Type B pancreatic cell (in vitro differentiated cells): Measurements from ENCODE around the gene NPAS3. TPM values are rescaled to one million over a fixed set of nuclear protein-coding genes. Genes with fewer than 3 reads are reported as not detected.

Source experiments
- DNase-seq: peaks from one replicate; pipeline ENCODE4 v3.0.0; 2021; ENCODE audit warnings: mixed read lengths; ENCODE audit not compliant: unreplicated experiment; ENCODE audit errors: extremely low spot score
- H3K27ac Mint-ChIP-seq: 2 replicates; pipeline ENCODE4 v1.8.0; 2021; ENCODE audit warnings: mild to moderate bottlenecking, mixed read lengths
- H3K27me3 Mint-ChIP-seq: 2 replicates; pipeline ENCODE4 v1.8.0; 2021; ENCODE audit warnings: mixed read lengths
- H3K36me3 Mint-ChIP-seq: 2 replicates; pipeline ENCODE4 v1.8.0; 2021; ENCODE audit warnings: mixed read lengths
- H3K4me1 Mint-ChIP-seq: one replicate; pipeline ENCODE4 v1.8.0; 2021; ENCODE audit warnings: mixed read lengths; ENCODE audit not compliant: unreplicated experiment
- H3K4me3 Mint-ChIP-seq: 2 replicates; pipeline ENCODE4 v1.8.0; 2021; ENCODE audit warnings: mild to moderate bottlenecking, mixed read lengths
- H3K9me3 Mint-ChIP-seq: 2 replicates; pipeline ENCODE4 v1.8.0; 2021; ENCODE audit warnings: mixed read lengths
- CTCF ChIP-seq: fragments of 200-600 bp; sonication (generic); conservative IDR thresholded peaks from 2 replicates; pipeline ENCODE4 v1.5.0; 2021; ENCODE audit warnings: antibody characterized with exemption, mild to moderate bottlenecking
- total RNA-seq: library from RNA; stranded (reverse); gene quantifications from 2 replicates; pipeline ENCODE4 v1.2.1, GENCODE V29; 2021; ENCODE audit warnings: low replicate concordance

The NPAS3 gene
- total RNA-seq, 1 donor from 2014 or later = 8.7 TPM

GRCh38 chr14:33685698-33686097 is 747.0 kb downstream of the NPAS3 start:
- Mint-ChIP-seq H3K36me3 (no peaks in the 10 kb centered on the region), H3K9me3 (peaks cover 4% of the 10 kb centered on the region), H3K4me3 (no peak overlapping the region), H3K4me1 (peaks cover 6% of the 10 kb centered on the region), H3K27me3 (peaks cover 44% of the 10 kb centered on the region), H3K27ac (no peak overlapping the region)
- no peak for DNase-seq
- TF ChIP-seq CTCF = no peak

GRCh38 chr14:33686218-33686617 is 747.5 kb downstream of the NPAS3 start:
- DNase-seq = no peak
- TF ChIP-seq CTCF = no peak
- Mint-ChIP-seq H3K4me1 (peaks cover 6% of the 10 kb centered on the region), H3K9me3 (peaks cover 4% of the 10 kb centered on the region), H3K27me3 (peaks cover 44% of the 10 kb centered on the region), H3K27ac (no peak overlapping the region), H3K36me3 (no peaks in the 10 kb centered on the region), H3K4me3 (no peak overlapping the region)

DNA sequence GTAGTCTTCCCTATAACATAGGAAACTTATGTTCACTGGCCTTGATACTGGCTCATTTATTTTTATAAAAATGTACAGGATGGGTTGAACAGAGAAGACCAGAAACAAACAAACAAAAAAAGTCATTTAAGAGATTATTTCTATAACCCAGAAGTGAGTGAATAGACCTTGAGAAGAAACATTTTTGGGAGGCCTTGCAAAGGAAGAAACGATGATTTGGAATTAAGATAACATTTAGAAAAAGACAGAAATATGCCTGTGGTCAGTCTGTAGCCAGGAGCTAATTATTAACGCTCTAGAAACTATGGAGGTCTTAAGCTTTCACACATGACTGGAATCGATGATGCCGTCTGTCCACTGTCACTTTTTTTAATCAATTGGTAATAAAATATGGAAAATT is 748.2 kb downstream of the NPAS3 start:
- Mint-ChIP-seq H3K36me3 (no peaks in the 10 kb centered on the region), H3K27me3 (peaks cover 46% of the 10 kb centered on the region), H3K9me3 (peaks cover 4% of the 10 kb centered on the region), H3K4me1 (peaks cover 6% of the 10 kb centered on the region), H3K4me3 (no peak overlapping the region), H3K27ac (no peak overlapping the region)
- TF ChIP-seq CTCF = no peak
- DNase-seq = no peak

DNA sequence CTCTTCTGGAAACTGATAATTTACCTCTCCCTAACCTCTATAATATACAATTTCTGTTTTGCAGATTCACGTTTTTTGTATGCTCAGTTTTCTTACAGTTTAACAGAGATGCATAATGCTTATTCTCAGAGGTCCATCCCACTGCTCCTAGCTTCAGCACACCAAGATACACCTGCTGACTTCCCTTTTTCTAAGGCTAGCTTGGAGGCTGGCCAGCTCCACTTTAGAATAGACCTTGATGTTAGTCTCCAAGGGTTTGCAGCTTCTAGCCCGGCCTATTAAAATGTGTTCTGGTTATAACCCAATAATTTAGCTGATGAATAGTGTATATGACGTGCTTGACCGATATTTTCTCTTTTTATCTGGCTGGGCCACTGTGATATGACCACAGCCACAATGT is 751.0 kb downstream of the NPAS3 start:
- no peaks in the 10 kb centered on the region for H3K36me3 Mint-ChIP-seq
- no peak overlapping the region for H3K27ac Mint-ChIP-seq
- H3K4me3 Mint-ChIP-seq = no peak overlapping the region
- peaks cover 7% of the 10 kb centered on the region for H3K4me1 Mint-ChIP-seq
- peaks cover 54% of the 10 kb centered on the region for H3K27me3 Mint-ChIP-seq
- no peak for TF ChIP-seq CTCF
- DNase-seq = no peak
- peaks cover 4% of the 10 kb centered on the region for H3K9me3 Mint-ChIP-seq

DNA sequence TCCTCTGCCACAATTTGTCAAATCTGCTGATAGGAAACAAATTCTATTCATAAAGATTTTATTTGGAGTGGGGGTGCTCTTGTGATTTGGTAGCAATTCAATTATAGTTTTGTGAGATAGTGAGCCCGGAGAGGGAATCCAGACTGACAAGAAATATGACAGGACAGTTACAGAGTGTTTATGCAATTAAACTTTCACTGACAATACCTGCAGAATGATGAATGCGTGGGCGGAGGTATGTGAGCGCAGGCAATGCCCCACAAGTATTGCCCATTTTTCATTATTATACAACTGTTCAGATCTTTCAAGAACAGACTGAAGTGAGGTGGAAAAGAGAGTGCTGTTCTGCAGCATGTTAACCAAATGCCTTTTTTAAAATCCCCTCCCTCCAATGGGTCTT is 753.2 kb downstream of the NPAS3 start:
- H3K27me3 Mint-ChIP-seq = peaks cover 45% of the 10 kb centered on the region
- DNase-seq = no peak
- no peaks in the 10 kb centered on the region for H3K36me3 Mint-ChIP-seq
- no peak overlapping the region for H3K27ac Mint-ChIP-seq
- no peak overlapping the region for H3K4me3 Mint-ChIP-seq
- no peaks in the 10 kb centered on the region for H3K9me3 Mint-ChIP-seq
- TF ChIP-seq CTCF = no peak
- H3K4me1 Mint-ChIP-seq = peaks cover 7% of the 10 kb centered on the region

DNA sequence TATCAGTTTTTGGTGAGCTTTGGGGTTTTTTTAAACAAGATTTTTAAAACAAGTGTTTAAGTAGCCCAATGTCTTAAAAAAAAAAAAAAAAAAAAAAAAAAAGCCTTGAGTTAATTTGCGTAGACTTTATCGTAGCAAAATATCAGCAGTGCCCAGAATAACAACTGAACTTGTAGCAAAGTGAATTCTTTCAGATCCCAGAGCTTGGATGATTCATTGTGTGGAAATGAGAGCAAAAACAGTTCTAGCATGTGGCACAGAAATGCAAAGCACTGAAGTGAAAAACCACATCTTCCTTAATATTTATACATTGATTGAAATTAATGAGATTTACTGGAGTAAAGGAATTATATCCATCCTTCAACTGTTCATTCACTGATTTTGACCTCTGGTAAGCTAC is 754.1 kb downstream of the NPAS3 start:
- H3K27ac Mint-ChIP-seq = no peak overlapping the region
- H3K27me3 Mint-ChIP-seq = peaks cover 54% of the 10 kb centered on the region
- no peaks in the 10 kb centered on the region for H3K36me3 Mint-ChIP-seq
- H3K4me3 Mint-ChIP-seq = no peak overlapping the region
- DNase-seq = no peak
- peaks cover 7% of the 10 kb centered on the region for H3K4me1 Mint-ChIP-seq
- no peaks in the 10 kb centered on the region for H3K9me3 Mint-ChIP-seq
- no peak for TF ChIP-seq CTCF
